WTC11 (cell line): ENCODE measurements around the gene ATP5PF. TPM values are rescaled to one million over a fixed set of nuclear protein-coding genes. Genes with fewer than 3 reads are reported as not detected.
"Not testable (repeated sequence)": the region's sequence is repeated elsewhere in the genome, so short reads cannot be mapped to it uniquely, and the experiment has no call there.

Experiments used
- ATAC-seq: fragments of 200-7000 bp; cut with Tn5 transposase; 2 replicates; pipeline ENCODE4 v1.10.0; 2021; ENCODE audit warnings: mild to moderate bottlenecking, moderate library complexity
- CTCF ChIA-PET: fragments of 300-600 bp; sonication (Branson Sonifier 250); formaldehyde crosslinking; loops from one replicate; lab custom pipeline; 2021; ENCODE audit warnings: antibody characterized with exemption; lab: Charles Lee
- POLR2A ChIA-PET: fragments of 350-600 bp; sonication (Branson Sonifier 250); formaldehyde crosslinking; loops from one replicate; lab custom pipeline; 2021; ENCODE audit warnings: antibody characterized with exemption; lab: Charles Lee
- DNase-seq: peaks from one replicate; pipeline ENCODE4 v3.0.0; 2021; ENCODE audit warnings: low spot score
- H3K27ac Mint-ChIP-seq: 2 replicates; pipeline ENCODE4 v1.8.0; 2021; ENCODE audit warnings: mixed read lengths
- H3K27me3 Mint-ChIP-seq: 2 replicates; pipeline ENCODE4 v1.8.0; 2021; ENCODE audit warnings: low read depth, mild to moderate bottlenecking, moderate library complexity, mixed read lengths
- H3K36me3 Mint-ChIP-seq: 2 replicates; pipeline ENCODE4 v1.8.0; 2021; ENCODE audit warnings: mixed read lengths
- H3K4me1 Mint-ChIP-seq: 2 replicates; pipeline ENCODE4 v1.8.0; 2022; ENCODE audit warnings: mixed read lengths
- H3K4me3 Mint-ChIP-seq: 2 replicates; pipeline ENCODE4 v1.8.0; 2021; ENCODE audit warnings: mild to moderate bottlenecking, moderate library complexity, mixed read lengths
- H3K9me3 Mint-ChIP-seq: 2 replicates; pipeline ENCODE4 v1.8.0; 2021; ENCODE audit warnings: mixed read lengths
- ARID4B ChIP-seq: sonication (generic); formaldehyde crosslinking; IDR thresholded peaks from 2 replicates; pipeline ENCODE4 v1.8.0; 2023; ENCODE audit warnings: missing genetic modification reagents, mild to moderate bottlenecking, borderline replicate concordance
- CREB1 ChIP-seq: sonication (generic); formaldehyde crosslinking; IDR thresholded peaks from 2 replicates; pipeline ENCODE4 v1.8.0; 2023; ENCODE audit warnings: mild to moderate bottlenecking, missing genetic modification reagents
- CREM ChIP-seq: sonication (generic); formaldehyde crosslinking; IDR thresholded peaks from 2 replicates; pipeline ENCODE4 v1.8.1; 2022; ENCODE audit warnings: mild to moderate bottlenecking, missing genetic modification reagents, moderate library complexity
- E2F5 ChIP-seq: sonication (generic); formaldehyde crosslinking; IDR thresholded peaks from 2 replicates; pipeline ENCODE4 v1.8.1; 2022; ENCODE audit warnings: mild to moderate bottlenecking, moderate library complexity, missing genetic modification reagents
- IRF1 ChIP-seq: sonication (generic); formaldehyde crosslinking; IDR thresholded peaks from 2 replicates; pipeline ENCODE4 v1.8.0; 2023; ENCODE audit warnings: missing genetic modification reagents
- MXD4 ChIP-seq: fragments of 250-450 bp; sonication (Bioruptor Pico); IDR thresholded peaks from 2 replicates; pipeline ENCODE4 v1.8.0; 2021; ENCODE audit warnings: mild to moderate bottlenecking, moderate library complexity, borderline replicate concordance
- NFYB ChIP-seq: sonication (generic); formaldehyde crosslinking; conservative IDR thresholded peaks from 2 replicates; pipeline ENCODE4 v1.8.0; 2022; ENCODE audit warnings: low read depth, missing genetic modification reagents
- PRRX2 ChIP-seq: fragments of 250-450 bp; sonication (Bioruptor Pico); IDR thresholded peaks from 2 replicates; pipeline ENCODE4 v1.8.0; 2021; ENCODE audit warnings: mild to moderate bottlenecking
- SMAD4 ChIP-seq: sonication (generic); formaldehyde crosslinking; IDR thresholded peaks from 2 replicates; pipeline ENCODE4 v1.8.0; 2022; ENCODE audit warnings: mild to moderate bottlenecking, missing genetic modification reagents
- ZNF232 ChIP-seq: sonication (generic); formaldehyde crosslinking; IDR thresholded peaks from 2 replicates; pipeline ENCODE4 v1.8.0; 2022; ENCODE audit warnings: mild to moderate bottlenecking, missing genetic modification reagents
- ZNF425 ChIP-seq: fragments of 250-450 bp; sonication (Bioruptor Pico); conservative IDR thresholded peaks from 2 replicates; pipeline ENCODE4 v1.9.0; 2021; ENCODE audit warnings: mild to moderate bottlenecking
- total RNA-seq: library from RNA; stranded (reverse); gene quantifications from 3 replicates; pipeline ENCODE4 v1.2.3, GENCODE V29; 2021

The ATP5PF gene
- total RNA-seq, 1 experiment from 2014 or later, result 129 TPM

GRCh38 chr21:25734904-25735645 lies at the start of gene ATP5PF, which contains the start of gene GABPA (continued):
- 0 out of 2 replicates have a peak, but pooled peaks have one; percentile 35 for TF ChIP-seq CREM (CRISPR knock-in tag)

GRCh38 chr21:25778126-25778875 lies 43.6 kb upstream of the ATP5PF start:
- CTCF ChIA-PET, result interaction anchor here (2.7 kb wide), 1 partner anchor 23 kb away, joined by 14 read pairs; no protein-coding TSS in a partner anchor
- H3K4me1 Mint-ChIP-seq, H3K9me3 Mint-ChIP-seq, ATAC-seq, H3K27ac Mint-ChIP-seq, H3K27me3 Mint-ChIP-seq, DNase-seq, H3K4me3 Mint-ChIP-seq, H3K36me3 Mint-ChIP-seq, POLR2A ChIA-PET: not testable (repeated sequence)

- ATAC-seq (no peak), DNase-seq (no peak)
- no peak overlapping the region for H3K27ac Mint-ChIP-seq
- peaks cover 6% of the 10 kb centered on the region for H3K9me3 Mint-ChIP-seq
- ChIA-PET POLR2A (no interaction called here), CTCF (interaction anchor here (1.3 kb wide), 1 partner anchor 25 kb away, joined by 3 read pairs; no protein-coding TSS in a partner anchor)
- H3K4me1 Mint-ChIP-seq, result no peaks in the 10 kb centered on the region
- H3K27me3 Mint-ChIP-seq, result no peaks in the 10 kb centered on the region
- no peaks in the 10 kb centered on the region for H3K36me3 Mint-ChIP-seq
- H3K4me3 Mint-ChIP-seq, result no peak overlapping the region
- TF ChIP-seq PRRX2 (CRISPR knock-in tag) (no peak), ZNF425 (CRISPR knock-in tag) (no peak), ARID4B (CRISPR knock-in tag) (no peak), MXD4 (CRISPR knock-in tag) (no peak), SMAD4 (no peak), CREB1 (CRISPR knock-in tag) (no peak), E2F5 (CRISPR knock-in tag) (no peak), NFYB (CRISPR knock-in tag) (no peak), IRF1 (no peak), CREM (CRISPR knock-in tag) (no peak), ZNF232 (CRISPR knock-in tag) (no peak)
- TF ChIP-seq, all 79 proteins: peak for 0
These were observed 41.7 kb upstream of the ATP5PF start for GRCh38 chr21:25776440-25776839.
